Astrocyte (in vitro differentiated cells and primary cell): ENCODE measurements around the gene BABAM1.

Source experiments
- CTCF ChIP-seq: IDR thresholded peaks from 2 replicates; pipeline ENCODE4 v1.5.1; 2011; ENCODE audit warnings: low read depth, mild to moderate bottlenecking, inconsistent platforms, low read length, moderate library complexity; ENCODE audit not compliant: insufficient read depth
- EZH2 ChIP-seq: IDR thresholded peaks from 2 replicates; pipeline ENCODE4 v1.6.1; 2012; ENCODE audit warnings: mild to moderate bottlenecking, low read length, inconsistent platforms; ENCODE audit not compliant: insufficient read depth

GRCh38 chr19:17302391-17303166, 35.3 kb downstream of the BABAM1 start:
- no peak for TF ChIP-seq EZH2
- no peak for TF ChIP-seq CTCF
